GM19043 (cell line): Measurements from ENCODE around the gene CAPS.
A peak's percentile ranks its signal among the peaks of the same experiment; 100 is the strongest.

Experiments
- ATAC-seq: cut with Tn5 transposase; IDR thresholded peaks from one replicate; pipeline ENCODE4 v1.9.1; 2021; ENCODE audit warnings: low read depth; ENCODE audit not compliant: unreplicated experiment

Gene CAPS

GRCh38 chr19:5891938-5892771 is 21.9 kb upstream of the CAPS start:
- ATAC-seq: no peak

- ATAC-seq: no peak
Measured at GRCh38 chr19:5892772-5893275, 21.2 kb upstream of the CAPS start.

- no peak for ATAC-seq
Measured at GRCh38 chr19:5893296-5893903, 20.7 kb upstream of the CAPS start.

- ATAC-seq: no peak
Measured at GRCh38 chr19:5893907-5894703, 19.9 kb upstream of the CAPS start.

GRCh38 chr19:5894704-5895349 is 19.2 kb upstream of the CAPS start:
- no peak for ATAC-seq

- ATAC-seq: no peak
Measured at GRCh38 chr19:5895409-5895808, 18.6 kb upstream of the CAPS start.

GRCh38 chr19:5895890-5896289 is 18.2 kb upstream of the CAPS start:
- no peak for ATAC-seq

- ATAC-seq: no peak
Measured at GRCh38 chr19:5896365-5897076, 17.5 kb upstream of the CAPS start.

- no peak for ATAC-seq
Measured at GRCh38 chr19:5897189-5897969, 16.7 kb upstream of the CAPS start.

- no peak for ATAC-seq
Measured at GRCh38 chr19:5899728-5900526, 14.1 kb upstream of the CAPS start.

GRCh38 chr19:5900976-5901375 is 13.1 kb upstream of the CAPS start:
- no peak for ATAC-seq

- ATAC-seq: no peak
Measured at GRCh38 chr19:5903056-5903623, 10.9 kb upstream of the CAPS start.

- ATAC-seq: peak; percentile 31
Measured at GRCh38 chr19:5903624-5904351, 10.3 kb upstream of the CAPS start, which contains the start of gene NDUFA11. TSS of gene NDUFA11 (minus strand) at chr19:5903790. CDS start at chr19:5903708, 82 bp downstream.

- ATAC-seq: peak; percentile 77
Measured at GRCh38 chr19:5904352-5905113, 9.5 kb upstream of the CAPS start, which contains the start of gene VMAC. TSS of gene VMAC (plus strand) at chr19:5904872. CDS start at chr19:5904891, 19 bp downstream.

GRCh38 chr19:5905114-5905778 is 8.8 kb upstream of the CAPS start:
- ATAC-seq: no peak

- ATAC-seq: no peak
Measured at GRCh38 chr19:5907241-5907640, 6.8 kb upstream of the CAPS start.
